ENCODE measurements around the gene SNTA1.
A peak's percentile ranks its signal among the peaks of the same experiment; 100 is the strongest.
"Not testable (repeated sequence)": the region's sequence is repeated elsewhere in the genome, so short reads cannot be mapped to it uniquely, and the experiment has no call there.

Gene SNTA1

GRCh38 chr20:33423875-33424274 lies 19.7 kb downstream of the SNTA1 start:
- not testable (repeated sequence) for DNase-seq

GRCh38 chr20:33423141-33423834 lies 20.3 kb downstream of the SNTA1 start:
- peak; percentile 75 for DNase-seq

GRCh38 chr20:33419140-33419974 lies 24.2 kb downstream of the SNTA1 start:
- no peak for DNase-seq

GRCh38 chr20:33418033-33418432 lies 25.5 kb downstream of the SNTA1 start:
- DNase-seq = no peak

GRCh38 chr20:33415948-33416347 lies 27.6 kb downstream of the SNTA1 start:
- peak; percentile 22 for DNase-seq

- DNase-seq = no peak
Measured at GRCh38 chr20:33412484-33412838, 31.1 kb downstream of the SNTA1 start.

- no peak for DNase-seq
Measured at GRCh38 chr20:33411711-33412483, 31.7 kb downstream of the SNTA1 start.

GRCh38 chr20:33411242-33411641 lies 32.3 kb downstream of the SNTA1 start:
- DNase-seq = no peak

- DNase-seq = no peak
Measured at GRCh38 chr20:33410081-33410742, 33.4 kb downstream of the SNTA1 start.

GRCh38 chr20:33408716-33409654 lies 34.6 kb downstream of the SNTA1 start:
- no peak for DNase-seq

GRCh38 chr20:33408313-33408712 lies 35.2 kb downstream of the SNTA1 start:
- no peak for DNase-seq

GRCh38 chr20:33407796-33408195 lies 35.8 kb downstream of the SNTA1 start:
- no peak for DNase-seq

- DNase-seq = no peak
Measured at GRCh38 chr20:33407251-33407650, 36.3 kb downstream of the SNTA1 start.

GRCh38 chr20:33404281-33404680 lies 39.3 kb downstream of the SNTA1 start:
- DNase-seq = no peak

- DNase-seq = no peak
Measured at GRCh38 chr20:33401921-33402369, 41.6 kb downstream of the SNTA1 start.

- DNase-seq = peak; percentile 88
Measured at GRCh38 chr20:33401184-33401920, 42.2 kb downstream of the SNTA1 start, which contains the start of gene CDK5RAP1. CDK5RAP1 (minus strand) TSS chr20:33401519; CDS start chr20:33397064, 4,455 bp downstream.

- DNase-seq = no peak
Measured at GRCh38 chr20:33400812-33401183, 42.8 kb downstream of the SNTA1 start.

GRCh38 chr20:33399924-33400323 lies 43.6 kb downstream of the SNTA1 start:
- no peak for DNase-seq

GRCh38 chr20:33394718-33395117 lies 48.8 kb downstream of the SNTA1 start:
- no peak for DNase-seq

- DNase-seq = peak; percentile 73
Measured at GRCh38 chr20:33393609-33394008, 50.0 kb downstream of the SNTA1 start.

Data from fibroblast of skin of right quadriceps (primary cell).